Activated gamma-delta T cell (primary cell): ENCODE results near the gene PCBD1.
A peak's percentile ranks its signal among the peaks of the same experiment; 100 is the strongest.
"Not testable (repeated sequence)": the region's sequence is repeated elsewhere in the genome, so short reads cannot be mapped to it uniquely, and the experiment has no call there.

Experiments used
- DNase-seq: peaks from one replicate; lab custom pipeline; 2025; lab: John Stamatoyannopoulos, UW
- total RNA-seq, 2 donors: gene quantifications; one replicate each; lab custom pipeline; 2026; lab: John Stamatoyannopoulos, UW

PCBD1 gene
- total RNA-seq: 3.4 to 6.0 reads per million in 2 donors

DNA sequence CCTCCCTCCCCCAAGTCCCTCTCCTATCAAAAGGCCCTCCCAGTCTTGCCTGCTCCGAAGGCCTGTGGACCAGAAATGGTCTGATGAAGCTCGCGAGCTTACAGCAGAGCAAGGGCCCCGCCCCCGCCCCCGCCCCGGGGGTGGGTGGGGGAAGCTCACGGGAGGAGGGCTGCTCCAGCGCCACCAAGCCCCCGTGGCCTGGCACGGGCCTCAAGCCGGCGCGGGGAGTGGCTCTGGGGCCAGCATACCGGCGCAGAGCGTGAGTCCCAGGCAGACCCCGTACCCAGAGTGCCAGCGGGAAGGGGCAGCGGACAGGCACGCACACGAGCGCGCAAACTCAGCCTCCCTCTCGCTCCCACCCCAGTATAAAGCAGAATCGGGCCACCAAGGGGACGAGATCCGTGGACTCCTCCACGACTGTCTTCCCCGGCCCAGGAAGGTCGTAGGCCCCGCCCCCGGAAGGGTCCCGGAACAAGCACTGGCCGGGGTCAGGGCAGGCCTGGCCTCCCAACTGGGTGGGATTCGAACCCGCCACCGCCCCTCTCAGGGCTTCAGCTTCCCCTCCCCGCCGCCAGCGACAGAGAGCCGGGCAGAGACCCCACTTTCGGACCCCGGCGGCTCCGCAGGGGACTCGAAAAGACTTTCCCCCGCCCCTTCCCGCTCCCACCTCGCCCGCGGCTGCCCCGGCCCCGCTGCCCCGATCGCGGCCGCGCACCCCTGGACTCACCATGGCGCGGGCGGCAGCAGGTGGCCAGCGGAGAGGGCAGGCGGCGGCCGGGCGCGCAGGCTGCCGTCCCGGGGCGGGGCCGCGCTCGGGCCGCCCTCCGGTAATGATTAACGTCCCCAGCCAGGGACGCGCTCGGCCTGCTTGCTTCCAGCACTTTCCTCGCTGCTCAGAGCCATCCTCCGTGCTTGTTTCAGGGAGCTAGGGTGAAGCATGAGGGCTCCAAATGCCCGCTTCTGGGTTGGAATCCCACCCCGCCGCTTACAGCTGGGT is at the start of gene PCBD1:
Gene PCBD1, minus strand, starts transcription at position 762 of the 997 bp plus-strand sequence. Its CDS starts 32 bp downstream, at position 730.
- DNase-seq: peak; percentile 53

DNA sequence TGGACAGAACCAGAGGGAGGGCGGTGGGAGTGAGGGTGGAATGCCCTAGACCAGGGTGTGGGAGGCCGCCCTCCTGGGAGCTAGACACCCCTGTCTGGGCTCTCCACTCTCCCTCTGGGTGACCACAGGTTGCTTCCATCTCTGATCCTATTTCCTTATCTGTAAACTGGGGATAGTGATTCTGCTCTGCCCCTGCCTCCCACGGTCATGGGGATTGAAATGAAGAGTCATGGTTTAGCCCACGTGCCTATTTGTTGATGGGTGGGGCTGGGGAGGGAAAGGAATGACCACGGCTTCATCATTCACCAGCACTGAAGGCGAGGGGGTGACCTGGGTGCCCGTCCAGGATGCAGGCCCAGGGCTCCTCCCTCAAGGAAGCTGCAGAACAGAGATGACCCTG is 49.3 kb upstream of the PCBD1 start:
- no peak for DNase-seq

DNA sequence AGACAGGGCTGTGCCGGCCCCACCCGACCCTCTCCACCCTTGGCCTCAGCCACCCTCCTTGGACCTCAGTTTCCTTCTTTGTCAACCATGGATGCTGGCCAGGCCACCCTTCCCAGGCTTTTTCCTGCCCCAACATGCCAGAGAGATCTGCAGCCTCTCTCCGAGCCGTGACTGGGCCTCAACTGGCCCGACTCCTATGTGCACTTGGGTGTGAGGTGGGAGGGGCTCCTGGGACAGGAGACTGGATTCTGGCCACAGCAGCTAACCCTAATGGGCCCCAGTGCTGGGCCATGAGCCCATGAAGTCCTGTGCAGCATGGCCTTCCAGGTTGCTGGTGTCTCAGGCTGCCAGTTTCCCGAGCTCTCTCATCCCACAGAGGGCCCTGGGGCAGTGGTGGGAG is 47.7 kb upstream of the PCBD1 start:
- DNase-seq: no peak

DNA sequence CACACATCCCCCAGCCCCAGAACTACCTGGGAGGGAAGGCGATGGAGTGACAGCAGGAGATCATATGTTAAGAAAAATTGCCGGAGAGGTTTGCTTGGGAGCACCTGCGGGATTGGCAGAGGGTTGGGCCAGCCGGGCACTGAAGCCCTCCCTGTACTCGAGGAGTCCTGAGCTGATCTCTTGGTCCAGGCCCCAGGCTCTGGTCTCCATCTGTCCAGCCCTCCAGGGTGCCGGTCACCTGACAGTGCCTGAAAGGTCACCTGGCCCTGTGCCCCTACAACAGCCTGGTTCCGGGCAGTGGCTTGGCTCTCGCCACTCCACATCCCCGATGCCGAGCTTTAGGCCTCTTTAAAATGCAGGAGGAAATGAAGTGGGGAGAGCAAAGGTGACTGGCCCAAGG is 47.3 kb upstream of the PCBD1 start:
- no peak for DNase-seq

DNA sequence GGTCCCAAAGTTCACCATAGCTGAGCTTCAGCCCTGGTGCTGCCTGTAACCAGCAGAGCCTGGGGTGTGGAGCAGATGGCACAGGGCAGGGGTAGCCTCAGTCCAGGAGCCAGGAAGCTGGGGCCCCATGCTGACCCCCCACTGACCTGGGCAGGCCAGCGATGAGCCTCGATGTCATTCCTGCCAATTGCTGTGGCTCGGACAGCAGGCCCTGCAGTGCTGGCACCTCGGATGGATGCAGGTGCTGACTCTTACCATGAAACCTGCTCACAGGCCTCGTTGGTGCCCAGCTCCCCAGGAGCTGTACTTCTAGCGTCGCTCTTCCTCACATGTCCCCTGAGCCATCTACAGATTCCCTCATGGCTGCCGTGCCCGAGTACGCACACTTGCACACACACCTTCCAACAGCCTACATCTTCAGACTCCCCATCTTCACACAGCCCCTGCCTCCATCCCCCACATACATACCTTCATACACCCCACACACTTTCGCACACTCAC is 46.8 kb upstream of the PCBD1 start:
- DNase-seq: no peak

DNA sequence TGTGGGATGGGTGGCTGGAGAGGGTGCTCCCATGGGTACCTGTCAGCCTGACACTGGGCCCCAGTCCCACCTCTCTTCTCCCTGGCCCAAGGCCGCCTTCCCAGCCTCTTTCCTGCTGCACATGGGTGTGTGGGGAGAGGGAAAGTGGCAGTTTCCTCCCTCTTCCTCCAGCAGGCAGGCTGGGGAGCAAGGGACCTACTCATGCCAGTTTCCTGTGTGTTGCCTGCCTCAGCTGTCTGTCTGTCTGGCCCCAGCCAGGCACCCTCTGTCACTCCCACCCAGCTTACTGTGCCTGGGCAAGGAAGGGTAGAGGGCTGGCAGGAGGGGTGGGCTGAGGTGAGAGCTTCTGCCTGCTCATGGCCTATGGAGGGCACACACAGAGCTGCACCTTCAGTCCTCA is 46.3 kb upstream of the PCBD1 start:
- no peak for DNase-seq

DNA sequence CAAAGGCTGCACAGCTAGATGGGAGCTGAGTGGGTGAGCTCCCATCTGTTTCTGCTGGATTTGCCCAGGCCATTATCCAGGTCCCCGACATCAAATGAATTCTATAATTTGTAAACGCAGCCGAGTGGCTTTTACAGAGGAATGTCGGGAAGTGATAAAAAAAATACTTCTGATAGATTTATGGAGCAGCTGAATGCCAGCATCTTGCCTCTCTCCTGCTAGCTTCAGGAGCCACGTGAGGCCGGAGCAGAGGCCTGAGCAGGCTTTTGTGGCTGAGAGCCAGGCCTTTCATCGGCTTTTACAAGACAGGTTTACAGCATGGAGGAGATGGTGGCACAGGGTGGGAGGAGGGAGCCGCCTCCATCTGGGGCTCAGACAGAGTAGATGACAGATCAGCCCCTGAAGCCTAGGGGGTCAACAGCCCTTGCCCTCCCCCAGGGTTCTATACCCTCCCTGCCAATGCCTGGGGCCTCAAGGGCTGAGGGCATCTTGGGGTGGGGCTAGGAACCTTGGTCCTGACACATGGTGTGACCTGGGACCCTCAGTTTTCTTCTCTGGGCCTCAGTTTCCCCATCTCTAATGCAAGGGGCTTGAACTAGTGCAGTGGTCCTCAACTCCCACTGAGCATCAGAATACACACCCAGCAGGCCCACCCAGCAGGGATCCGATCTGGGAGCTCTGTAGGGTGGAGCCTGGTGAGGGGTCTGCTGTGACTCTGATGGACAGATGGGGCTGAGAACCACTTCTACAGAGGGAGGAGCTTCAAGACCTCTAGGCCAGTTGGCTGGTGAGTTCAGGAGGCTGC is 44.2 kb upstream of the PCBD1 start:
- no peak for DNase-seq

DNA sequence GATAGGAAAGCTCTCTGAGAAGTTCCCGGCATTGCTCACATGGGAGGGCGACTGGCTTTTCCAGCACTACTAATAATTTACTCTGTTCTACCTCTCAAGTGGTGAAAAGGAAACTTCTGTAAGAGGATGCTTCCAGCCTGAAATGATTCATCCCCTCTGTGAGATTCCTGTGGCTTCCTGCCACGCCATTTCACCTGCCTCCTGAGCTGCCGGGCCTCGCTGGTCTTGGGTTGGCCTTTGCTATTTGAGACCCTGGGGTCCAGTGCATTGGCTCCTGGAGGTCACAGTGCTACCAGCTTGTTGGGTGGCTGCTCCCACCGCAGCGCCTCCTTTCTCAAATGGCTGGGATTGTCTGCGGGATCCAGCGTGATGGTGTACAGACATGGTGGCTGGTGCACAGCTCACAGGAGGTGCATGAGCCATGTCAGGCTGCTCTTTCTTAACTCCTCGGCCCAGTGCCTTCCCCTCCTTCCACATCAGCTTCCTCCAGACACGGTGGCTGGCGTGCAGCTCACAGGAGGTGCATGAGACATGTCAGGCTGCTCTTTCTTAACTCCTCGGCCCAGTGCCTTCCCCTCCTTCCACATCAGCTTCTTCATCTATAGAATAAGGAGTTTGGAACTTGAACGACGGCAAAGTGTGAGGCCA is 42.9 kb upstream of the PCBD1 start:
- no peak for DNase-seq

DNA sequence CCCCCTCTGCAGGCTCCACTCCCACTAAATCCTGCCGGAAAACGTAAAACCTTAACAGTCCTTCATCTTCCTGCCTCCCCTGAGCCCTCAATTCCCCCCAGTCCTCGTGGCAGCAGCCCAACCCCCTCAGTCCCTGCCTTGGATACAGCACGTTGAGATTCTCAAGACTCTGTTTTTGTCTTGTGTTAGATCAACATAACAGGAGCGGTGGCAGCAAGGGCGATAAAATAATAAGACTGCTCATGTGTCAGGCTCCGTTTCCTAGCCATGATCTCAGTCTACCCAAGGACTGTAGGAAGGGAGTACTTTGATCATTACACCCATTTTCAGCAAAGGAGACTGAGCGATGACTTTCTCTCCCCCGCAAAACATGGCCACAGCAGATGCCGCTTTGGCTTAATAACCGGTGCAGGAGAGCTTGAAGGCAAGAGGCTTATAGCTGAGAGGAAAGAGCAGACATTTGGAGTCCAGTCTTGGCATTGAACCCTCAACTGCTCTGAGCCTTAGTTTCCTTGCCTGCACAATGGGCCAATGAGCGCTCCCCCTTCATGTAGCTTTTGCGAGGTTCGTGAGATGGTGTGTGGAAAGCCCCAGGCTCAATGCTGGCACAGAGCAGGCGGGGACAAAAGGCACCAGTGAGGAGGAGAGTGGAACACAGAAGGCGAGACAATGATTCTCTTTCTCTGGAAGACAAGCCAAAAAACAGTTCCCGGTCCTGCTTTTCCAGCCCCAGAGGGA is 42.1 kb upstream of the PCBD1 start:
- no peak for DNase-seq

DNA sequence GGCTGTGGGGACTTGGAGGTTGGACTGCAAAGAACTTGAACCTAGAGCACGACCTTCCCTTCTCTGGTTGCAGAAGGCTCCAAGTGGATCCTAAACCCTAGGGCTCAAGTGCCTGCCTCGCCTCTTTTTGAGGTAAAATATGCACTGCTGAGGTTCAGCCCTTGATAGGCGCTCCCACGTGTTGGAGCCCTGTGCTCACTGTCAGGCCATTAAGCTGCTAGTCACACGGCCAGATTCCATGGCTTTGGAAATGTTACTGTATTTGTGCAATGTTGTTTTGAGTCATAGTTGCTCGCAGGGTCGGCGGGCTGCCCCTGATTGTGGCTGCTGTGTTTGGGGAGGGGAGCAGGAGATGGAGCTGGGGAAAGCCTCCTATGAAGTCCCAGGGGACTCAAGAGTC is 39.8 kb upstream of the PCBD1 start:
- DNase-seq: no peak

DNA sequence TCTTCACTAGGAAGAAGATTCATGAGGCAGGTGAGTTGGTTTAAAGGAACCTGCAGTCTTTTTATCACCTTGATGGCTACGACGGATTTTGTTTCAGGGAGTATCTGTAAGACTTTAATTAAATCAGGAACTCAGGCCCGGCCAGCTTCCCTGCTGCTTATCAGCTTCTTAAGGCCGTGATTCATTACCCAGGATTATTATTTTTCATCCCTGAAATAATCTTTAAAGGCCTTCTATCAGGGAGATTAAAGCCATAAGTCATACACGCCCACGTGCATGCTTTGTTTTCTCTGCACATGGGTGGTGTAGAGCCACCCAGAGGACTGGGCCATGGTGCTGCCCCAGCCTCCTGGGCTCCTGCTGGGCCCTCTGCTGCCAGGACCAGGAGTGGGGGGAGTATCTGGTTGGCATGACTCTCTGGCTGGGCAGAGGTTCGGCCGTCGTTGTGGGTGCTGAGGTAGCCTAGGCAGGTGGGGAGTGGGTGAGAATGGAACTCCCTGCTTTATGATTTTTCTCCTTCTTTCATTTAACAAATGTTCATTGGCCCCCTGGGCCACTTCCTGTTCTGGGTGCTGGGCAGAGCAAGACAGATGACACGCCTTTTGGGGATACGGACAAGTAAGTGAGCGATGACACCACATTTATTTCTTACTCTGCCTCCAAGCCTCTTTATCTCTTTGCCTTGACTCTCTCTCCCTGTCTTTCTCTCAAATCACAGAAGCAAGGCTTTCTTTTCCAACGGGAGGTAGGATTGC is 39.0 kb upstream of the PCBD1 start:
- no peak for DNase-seq

DNA sequence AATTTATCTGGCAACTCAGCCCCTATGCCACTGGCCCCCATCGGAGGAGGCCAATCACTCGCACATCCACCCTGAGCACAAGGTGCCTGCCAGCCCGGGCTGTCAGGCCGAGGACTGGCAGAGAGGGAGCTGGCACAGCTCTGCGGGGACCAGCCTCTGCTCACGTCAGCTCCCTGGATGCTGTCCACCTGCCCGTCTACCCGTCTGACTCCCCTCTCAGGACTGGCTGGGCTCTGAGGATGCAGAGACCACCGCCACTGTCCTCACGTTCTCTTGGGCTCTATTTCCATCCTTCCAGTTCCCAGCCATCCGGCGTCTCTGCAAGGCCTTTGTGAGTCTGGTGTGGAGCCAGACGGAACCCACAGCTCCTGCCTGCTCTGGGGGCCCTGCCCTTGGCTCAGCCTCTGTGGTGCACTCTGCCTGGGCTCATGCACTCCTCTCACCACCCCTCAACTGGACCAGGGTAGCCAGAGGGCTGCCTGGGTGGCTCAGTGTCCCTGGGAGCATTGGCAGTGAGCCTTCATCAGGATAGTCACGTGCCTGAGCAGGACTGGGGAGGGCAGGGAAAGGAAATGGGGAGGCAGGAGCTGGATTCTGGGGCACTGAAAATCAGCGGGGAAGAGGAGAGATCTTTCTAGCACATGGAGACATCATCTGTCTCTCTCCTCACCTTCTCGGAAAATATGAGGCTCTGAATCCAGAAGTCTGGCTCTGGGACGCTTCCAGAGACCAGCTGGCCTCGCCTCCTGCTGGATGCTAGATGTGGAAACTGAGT is 38.0 kb upstream of the PCBD1 start:
- DNase-seq: no peak

DNA sequence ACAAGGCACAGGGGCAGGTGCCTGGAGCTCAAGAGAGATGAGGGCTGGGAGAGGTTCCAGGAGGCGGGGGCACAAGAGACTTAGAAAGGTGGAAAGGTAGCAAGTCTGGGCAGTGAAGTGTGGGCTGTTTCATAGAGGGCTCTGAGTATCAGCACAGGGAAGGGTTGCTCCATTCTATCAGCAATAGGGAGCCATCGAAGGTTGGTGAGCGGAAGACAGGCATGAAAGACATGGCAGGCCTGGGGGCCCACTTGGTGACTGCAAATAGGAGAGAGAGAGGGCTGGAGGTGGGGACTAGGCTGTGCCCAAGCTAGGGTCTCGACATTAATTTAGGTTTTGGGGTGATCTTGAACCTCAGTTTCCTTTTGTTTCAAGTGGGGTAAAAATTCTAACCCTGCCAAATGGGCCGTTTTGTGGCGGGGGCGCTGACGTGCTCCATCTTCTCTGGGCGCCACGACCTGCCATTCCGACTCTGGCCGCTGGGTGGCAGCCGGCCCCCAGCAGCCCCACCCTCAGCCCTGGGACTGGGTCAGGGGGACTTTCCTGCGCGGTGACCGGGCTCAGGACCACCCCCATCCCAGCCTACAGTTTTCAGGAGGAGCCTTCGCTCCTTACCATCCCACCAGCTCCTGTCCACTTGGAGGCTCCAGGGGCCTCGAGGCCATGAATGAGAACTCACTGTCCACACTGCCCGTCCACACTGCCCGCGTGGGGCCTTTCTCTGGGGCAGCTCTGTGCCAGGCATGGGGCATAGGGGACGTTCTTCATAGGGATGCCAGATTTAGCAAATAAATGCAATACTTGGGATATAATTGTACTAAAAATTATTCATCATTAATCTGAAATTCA is 37.2 kb upstream of the PCBD1 start:
- peak; percentile 19 for DNase-seq

DNA sequence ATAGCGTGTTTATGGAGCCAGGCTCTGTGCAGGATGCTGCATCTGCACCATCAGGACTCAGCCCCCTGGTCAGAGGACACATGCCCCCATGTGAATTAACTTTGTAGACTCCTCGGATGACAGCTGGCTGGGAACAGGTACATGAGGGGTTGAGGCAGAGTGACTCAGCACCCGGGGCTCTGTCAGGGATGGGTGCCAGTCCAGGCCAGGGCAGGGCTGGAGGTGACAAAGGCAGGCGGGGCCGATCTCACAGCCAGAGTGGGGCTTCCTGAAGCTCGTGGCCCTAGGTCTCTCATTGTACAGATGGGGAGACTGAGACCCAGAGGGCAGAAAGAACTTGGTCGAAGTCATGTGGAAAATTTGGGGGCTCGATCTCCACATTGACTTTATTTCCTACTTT is 35.3 kb upstream of the PCBD1 start:
- DNase-seq: no peak

DNA sequence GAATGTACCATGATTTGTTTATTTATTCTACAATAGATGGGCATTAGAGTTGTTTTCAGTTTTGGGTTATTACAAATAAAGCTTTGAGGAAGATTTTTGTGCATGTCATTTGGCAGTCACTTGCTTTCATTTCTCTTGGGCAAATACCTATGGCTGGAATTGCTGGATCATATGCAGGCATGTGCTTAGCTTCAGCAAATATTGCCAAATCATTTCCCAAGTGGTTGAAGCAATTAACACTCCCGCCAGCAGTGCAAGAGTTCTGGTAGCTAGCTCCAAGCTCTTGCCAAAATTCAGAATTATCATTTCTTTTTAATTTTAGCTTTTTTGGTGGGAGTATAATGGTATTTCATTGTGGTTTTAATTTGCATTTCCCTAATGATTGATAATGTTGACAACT is 32.9 kb upstream of the PCBD1 start:
- no peak for DNase-seq

DNA sequence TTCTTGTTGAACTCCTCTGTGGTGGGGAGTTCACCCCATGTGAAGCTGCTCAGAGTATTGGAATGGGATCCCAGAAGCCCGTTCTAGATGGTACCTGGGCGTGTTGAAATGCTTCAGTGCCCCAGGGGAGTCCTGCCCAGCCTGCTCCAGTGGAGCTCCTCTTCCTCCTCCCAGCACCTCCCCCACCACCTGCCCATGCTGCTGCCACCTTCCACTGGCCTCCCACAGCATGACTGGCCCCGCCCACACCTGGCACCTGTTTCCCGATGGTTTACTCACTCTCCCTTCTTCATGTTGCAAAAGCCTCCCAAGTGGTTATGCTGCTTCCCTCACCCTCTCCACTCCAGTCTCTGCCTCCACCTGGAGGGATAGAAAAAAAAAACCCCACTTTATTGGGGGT is 32.2 kb upstream of the PCBD1 start:
- no peak for DNase-seq

DNA sequence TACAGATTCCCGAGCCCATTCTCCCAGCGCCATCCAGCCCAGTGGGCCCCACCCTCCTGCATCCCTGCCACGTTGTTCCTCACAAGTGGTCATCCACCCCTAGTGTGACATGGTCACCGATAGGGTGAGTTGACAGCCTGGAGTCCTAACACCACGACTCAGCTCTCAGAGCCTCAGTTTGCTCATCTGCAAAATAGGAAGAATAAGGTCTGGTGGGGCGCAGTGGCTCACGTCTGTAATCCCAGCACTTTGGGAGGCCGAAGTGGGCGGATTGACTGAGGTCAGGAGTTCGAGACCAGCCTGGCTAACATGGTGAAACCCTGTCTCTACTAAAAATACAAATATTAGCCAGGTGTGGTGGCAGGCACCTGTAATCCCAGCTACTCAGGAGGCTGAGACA is 31.5 kb upstream of the PCBD1 start:
- not testable (repeated sequence) for DNase-seq

DNA sequence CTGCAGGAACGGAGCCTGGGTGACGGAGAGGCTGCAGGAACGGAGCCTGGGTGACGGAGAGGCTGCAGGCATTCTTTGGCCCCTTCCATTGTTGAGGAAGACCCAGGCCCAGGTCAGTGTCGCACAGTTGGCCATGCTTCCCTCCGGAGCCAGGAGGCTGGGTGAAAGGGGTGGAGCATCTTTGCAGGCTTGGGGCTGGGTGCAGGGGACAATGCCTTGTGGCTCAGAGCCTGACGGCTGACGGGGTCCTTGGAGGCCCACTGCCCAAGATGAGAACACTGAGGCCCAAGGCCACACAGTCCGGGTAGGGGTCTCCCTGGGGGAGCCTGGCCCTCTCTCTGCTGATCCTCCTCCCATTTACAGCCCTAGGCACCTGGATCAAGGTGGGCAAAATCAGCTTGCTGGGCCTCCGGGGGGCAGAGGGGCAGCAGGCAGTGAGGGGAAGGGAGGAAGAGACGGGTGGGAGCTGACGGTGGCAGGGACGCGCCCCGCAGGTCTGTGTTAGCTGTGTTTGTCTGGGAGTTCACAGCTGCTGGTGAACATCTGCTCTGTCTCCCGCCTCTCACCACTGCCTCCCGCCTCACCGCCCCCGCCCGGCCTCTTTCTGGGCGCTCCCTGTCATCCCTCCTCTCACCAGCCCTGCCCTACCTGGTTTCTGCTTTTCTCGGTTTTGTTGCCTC is 30.6 kb upstream of the PCBD1 start:
- no peak for DNase-seq
